ENCODE data around the gene SAMD8. TPM values are rescaled to one million over a fixed set of nuclear protein-coding genes. Genes with fewer than 3 reads are reported as not detected.

Gene SAMD8
- total and polyA plus RNA-seq, 10 of the 15 experiments (the other 5 are each of a cell fraction or from before 2014, with no cell fraction given), result 2.8 to 26.0 (median 9.3) TPM

DNA sequence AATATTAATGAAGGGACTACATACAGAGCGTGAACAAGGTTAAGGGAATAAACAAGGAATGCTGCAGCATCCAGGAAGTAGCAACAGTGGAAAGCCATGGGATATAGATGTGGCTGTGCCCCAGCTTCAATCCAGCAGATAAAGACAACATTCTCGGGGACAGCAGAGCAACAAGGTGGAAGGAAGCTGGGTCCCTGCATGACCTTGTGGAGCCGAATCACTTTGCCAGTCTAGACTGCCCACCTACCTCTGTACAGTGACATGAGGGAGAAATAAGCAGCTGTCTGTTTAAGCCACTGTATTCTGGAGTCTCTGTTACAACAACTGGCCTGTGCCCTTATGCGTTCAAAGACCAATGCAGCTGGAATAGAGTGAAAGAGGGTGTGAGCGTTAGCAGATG, 30.1 kb upstream of the SAMD8 start:
- no peaks in the 10 kb centered on the region for H3K36me3 ChIP-seq (ENCODE audit: control insufficient read depth in 2 of 2, insufficient read depth in 2 of 2, low read length in 1 of 2)
- DNase-seq (ENCODE audit: low read depth, low spot score) (no peak), FAIRE-seq (no peak), ATAC-seq (no peak)
- ChIA-PET POLR2A (no interaction called here), CTCF (no interaction called here), SMC1A (ENCODE audit: uncharacterized antibody, unreplicated experiment) (interaction anchor here (0.6 to 0.7 kb wide), 2 partner anchors 735 to 744 kb away, joined by 3 to 4 read pairs; no protein-coding TSS in a partner anchor), RAD21 (ENCODE audit: unreplicated experiment) (no interaction called here)
- intact Hi-C loops (cut with micrococcal nuclease; ENCODE audit: unreplicated experiment) (no loop called here), in situ Hi-C loops (cut with MboI) (no loop called here)
- no peak overlapping the region for H3K9ac ChIP-seq (ENCODE audit: control insufficient read depth, insufficient read depth, low read length)
- H3K79me2 ChIP-seq (ENCODE audit: control insufficient read depth, insufficient read depth, low read length), result no peaks in the 10 kb centered on the region
- H3K4me2 ChIP-seq (ENCODE audit: control insufficient read depth, insufficient read depth), result no peak overlapping the region
- H4K20me1 ChIP-seq (ENCODE audit: control insufficient read depth, insufficient read depth), result no peaks in the 10 kb centered on the region
- TF ChIP-seq, protein P1, sequence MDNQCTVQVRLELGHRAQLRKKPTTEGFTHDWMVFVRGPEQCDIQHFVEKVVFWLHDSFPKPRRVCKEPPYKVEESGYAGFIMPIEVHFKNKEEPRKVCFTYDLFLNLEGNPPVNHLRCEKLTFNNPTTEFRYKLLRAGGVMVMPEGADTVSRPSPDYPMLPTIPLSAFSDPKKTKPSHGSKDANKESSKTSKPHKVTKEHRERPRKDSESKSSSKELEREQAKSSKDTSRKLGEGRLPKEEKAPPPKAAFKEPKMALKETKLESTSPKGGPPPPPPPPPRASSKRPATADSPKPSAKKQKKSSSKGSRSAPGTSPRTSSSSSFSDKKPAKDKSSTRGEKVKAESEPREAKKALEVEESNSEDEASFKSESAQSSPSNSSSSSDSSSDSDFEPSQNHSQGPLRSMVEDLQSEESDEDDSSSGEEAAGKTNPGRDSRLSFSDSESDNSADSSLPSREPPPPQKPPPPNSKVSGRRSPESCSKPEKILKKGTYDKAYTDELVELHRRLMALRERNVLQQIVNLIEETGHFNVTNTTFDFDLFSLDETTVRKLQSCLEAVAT (IDR thresholded peaks at IDR 0.05), result no peak
- TF ChIP-seq SMAD1 (IDR thresholded peaks at IDR 0.05; ENCODE audit: low read depth, partially characterized antibody) (no peak), KLF5 (IDR thresholded peaks at IDR 0.05; ENCODE audit: partially characterized antibody) (no peak), RFX5 (IDR thresholded peaks at IDR 0.05; ENCODE audit: low read depth, low read length) (no peak), EZH2 (IDR thresholded peaks at IDR 0.05; ENCODE audit: borderline replicate concordance, control insufficient read depth, low read depth, low read length) (no peak), SP1 (IDR thresholded peaks at IDR 0.05; ENCODE audit: low read depth, low read length) (no peak)
- TF ChIP-seq, protein P2, sequence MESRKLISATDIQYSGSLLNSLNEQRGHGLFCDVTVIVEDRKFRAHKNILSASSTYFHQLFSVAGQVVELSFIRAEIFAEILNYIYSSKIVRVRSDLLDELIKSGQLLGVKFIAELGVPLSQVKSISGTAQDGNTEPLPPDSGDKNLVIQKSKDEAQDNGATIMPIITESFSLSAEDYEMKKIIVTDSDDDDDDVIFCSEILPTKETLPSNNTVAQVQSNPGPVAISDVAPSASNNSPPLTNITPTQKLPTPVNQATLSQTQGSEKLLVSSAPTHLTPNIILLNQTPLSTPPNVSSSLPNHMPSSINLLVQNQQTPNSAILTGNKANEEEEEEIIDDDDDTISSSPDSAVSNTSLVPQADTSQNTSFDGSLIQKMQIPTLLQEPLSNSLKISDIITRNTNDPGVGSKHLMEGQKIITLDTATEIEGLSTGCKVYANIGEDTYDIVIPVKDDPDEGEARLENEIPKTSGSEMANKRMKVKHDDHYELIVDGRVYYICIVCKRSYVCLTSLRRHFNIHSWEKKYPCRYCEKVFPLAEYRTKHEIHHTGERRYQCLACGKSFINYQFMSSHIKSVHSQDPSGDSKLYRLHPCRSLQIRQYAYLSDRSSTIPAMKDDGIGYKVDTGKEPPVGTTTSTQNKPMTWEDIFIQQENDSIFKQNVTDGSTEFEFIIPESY (IDR thresholded peaks at IDR 0.05), result no peak
- BruUV-seq (replicated peaks), result no TSS peak
- H3K4me3 ChIP-seq, result no peak overlapping the region
- no peak overlapping the region for H3K27ac ChIP-seq (ENCODE audit: control insufficient read depth, insufficient read depth)
- H3K27me3 ChIP-seq (replicated peaks in 1 of 2; ENCODE audit: control insufficient read depth in 2 of 2, insufficient read depth in 2 of 2, low read length in 1 of 2), result no peaks in the 10 kb centered on the region
- no peak overlapping the region for H2AFZ ChIP-seq (ENCODE audit: control insufficient read depth, low read depth, low read length)
- no peaks in the 10 kb centered on the region for H3K9me3 ChIP-seq (replicated peaks; ENCODE audit: control insufficient read depth, insufficient read depth, low read length)
- 81% methylated on average over 5 of the region's 5 CpGs for WGBS (ENCODE audit: insufficient coverage, insufficient replicate concordance, low lambda C conversion rate, missing lambda C conversion rate)
- no peaks in the 10 kb centered on the region for H3K4me1 ChIP-seq (ENCODE audit: control insufficient read depth, insufficient read depth, low read length)

All from GM12878 (cell line).